HG02943 (cell line): ENCODE results near the gene GPR26.

Source experiments
- ATAC-seq: cut with Tn5 transposase; IDR thresholded peaks from one replicate; pipeline ENCODE4 v1.9.1; 2021; ENCODE audit warnings: mild to moderate bottlenecking, low read depth, moderate library complexity; ENCODE audit not compliant: unreplicated experiment

Gene GPR26

GRCh38 chr10:123645016-123645415 is 21.1 kb upstream of the GPR26 start:
- no peak for ATAC-seq

- ATAC-seq = no peak
Measured at GRCh38 chr10:123645615-123646014, 20.5 kb upstream of the GPR26 start.

- ATAC-seq = no peak
Measured at GRCh38 chr10:123648595-123648994, 17.6 kb upstream of the GPR26 start.

GRCh38 chr10:123649676-123650075 is 16.5 kb upstream of the GPR26 start:
- no peak for ATAC-seq

GRCh38 chr10:123651421-123652047 is 14.6 kb upstream of the GPR26 start:
- ATAC-seq = no peak

GRCh38 chr10:123655751-123656150 is 10.4 kb upstream of the GPR26 start:
- ATAC-seq = no peak

GRCh38 chr10:123663522-123663921 is 2.6 kb upstream of the GPR26 start:
- no peak for ATAC-seq

GRCh38 chr10:123665491-123666286 is 466 bp upstream of the GPR26 start:
- ATAC-seq = no peak

- no peak for ATAC-seq
Measured at GRCh38 chr10:123669886-123670285, 3.7 kb downstream of the GPR26 start.

GRCh38 chr10:123673198-123673597 is 7.0 kb downstream of the GPR26 start:
- no peak for ATAC-seq

GRCh38 chr10:123674741-123675140 is 8.6 kb downstream of the GPR26 start:
- no peak for ATAC-seq

GRCh38 chr10:123675811-123676210 is 9.7 kb downstream of the GPR26 start:
- ATAC-seq = no peak

GRCh38 chr10:123677556-123677955 is 11.4 kb downstream of the GPR26 start:
- no peak for ATAC-seq

- ATAC-seq = no peak
Measured at GRCh38 chr10:123678376-123678775, 12.2 kb downstream of the GPR26 start.

- ATAC-seq = no peak
Measured at GRCh38 chr10:123681285-123681684, 15.1 kb downstream of the GPR26 start.

GRCh38 chr10:123682477-123682876 is 16.3 kb downstream of the GPR26 start:
- no peak for ATAC-seq

- ATAC-seq = no peak
Measured at GRCh38 chr10:123683459-123683858, 17.3 kb downstream of the GPR26 start.

GRCh38 chr10:123683865-123684264 is 17.7 kb downstream of the GPR26 start:
- ATAC-seq = no peak

GRCh38 chr10:123685260-123685659 is 19.1 kb downstream of the GPR26 start:
- ATAC-seq = no peak

- no peak for ATAC-seq
Measured at GRCh38 chr10:123687758-123688157, 21.6 kb downstream of the GPR26 start.

- no peak for ATAC-seq
Measured at GRCh38 chr10:123689880-123690279, 23.7 kb downstream of the GPR26 start.

- ATAC-seq = no peak
Measured at GRCh38 chr10:123703195-123703790, 37.1 kb downstream of the GPR26 start.
